SK-N-SH (cell line): ENCODE results near the gene SYT14. TPM values are rescaled to one million over a fixed set of nuclear protein-coding genes. Genes with fewer than 3 reads are reported as not detected.

Experiments used
- CTCF ChIA-PET: fragments of 300-600, 350-600 bp; formaldehyde crosslinking; extraction: SDS; loops from one replicate; lab custom pipeline; 2021; lab: Yijun Ruan, JAX
- POLR2A ChIA-PET: fragments of 350-600 bp; sonication (Branson Sonifier 250); formaldehyde crosslinking; extraction: SDS; loops from one replicate; lab custom pipeline; 2020; ENCODE audit warnings: antibody characterized with exemption, inconsistent platforms; lab: Yijun Ruan, JAX
- DNase-seq: peaks from one replicate; pipeline ENCODE4 v3.0.0; 2012
- H2AFZ ChIP-seq: fragments of 200-600 bp; sonication (generic); 2 replicates; pipeline ENCODE4 v1.8.1; 2016; ENCODE audit warnings: antibody characterized with exemption, mild to moderate bottlenecking, low read depth
- H3F3A ChIP-seq: fragments of 200-600 bp; sonication (generic); replicated peaks from 2 replicates; pipeline ENCODE3; 2016; ENCODE audit warnings: antibody characterized with exemption, mild to moderate bottlenecking; ENCODE audit not compliant: insufficient read depth
- H3K27ac ChIP-seq, 2 experiments: fragments of 200-500 bp in 1 of 2; fragments of 200-600 bp in 1 of 2; sonication (Bioruptor generic) in 1 of 2; sonication (generic), shearing (Covaris generic) in 1 of 2; 2 replicates each; pipeline versions ENCODE4 v1.5.1 to v1.6.1; 2014 to 2016; ENCODE audit warnings: low read depth in 2 of 2, inconsistent platforms in 1 of 2, low read length in 1 of 2, mild to moderate bottlenecking in 1 of 2, mixed read lengths in 1 of 2
- H3K27me3 ChIP-seq: fragments of 200-600 bp; sonication (generic), shearing (Covaris generic); 2 replicates; pipeline ENCODE4 v1.6.1; 2016; ENCODE audit warnings: mixed run types; ENCODE audit not compliant: insufficient read depth
- H3K36me3 ChIP-seq, 2 experiments: fragments of 200-500 bp in 1 of 2; fragments of 200-600 bp in 1 of 2; sonication (Bioruptor generic) in 1 of 2; sonication (generic) in 1 of 2; replicated peaks in 1 of 2; 2 replicates each; pipeline versions ENCODE3 to v1.5.1; 2014 to 2016; ENCODE audit warnings: low read length in 1 of 2, mild to moderate bottlenecking in 1 of 2; ENCODE audit not compliant: insufficient read depth in 2 of 2, control insufficient read depth in 1 of 2
- H3K4me1 ChIP-seq, 2 experiments: fragments of 200-500 bp in 1 of 2; fragments of 200-600 bp in 1 of 2; sonication (Bioruptor generic) in 1 of 2; sonication (generic), shearing (Covaris generic) in 1 of 2; 2 replicates each; pipeline versions ENCODE4 v1.5.1 to v1.6.1; 2014 to 2016; ENCODE audit warnings: low read depth in 1 of 2, low read length in 1 of 2, mixed run types in 1 of 2; ENCODE audit not compliant: insufficient read depth in 2 of 2, control insufficient read depth in 1 of 2
- H3K4me2 ChIP-seq: fragments of 200-600 bp; sonication (generic), shearing (Covaris generic); 2 replicates; pipeline ENCODE4 v1.6.1; 2017; ENCODE audit warnings: mixed run types
- H3K4me3 ChIP-seq, 2 experiments: fragments of 200-500 bp in 1 of 2; fragments of 200-600 bp in 1 of 2; sonication (Bioruptor generic) in 1 of 2; sonication (generic), shearing (Covaris generic) in 1 of 2; 2 replicates each; pipeline versions ENCODE4 v1.5.1 to v1.8.1; 2014 to 2016; ENCODE audit warnings: low read depth in 2 of 2, inconsistent platforms in 1 of 2, low read length in 1 of 2, mild to moderate bottlenecking in 1 of 2, mixed read lengths in 1 of 2, moderate library complexity in 1 of 2
- H3K79me2 ChIP-seq: fragments of 200-600 bp; sonication (generic); 2 replicates; pipeline ENCODE4 v1.8.1; 2017; ENCODE audit warnings: mild to moderate bottlenecking; ENCODE audit not compliant: insufficient read depth
- H3K9ac ChIP-seq: fragments of 200-600 bp; sonication (generic); 2 replicates; pipeline ENCODE4 v1.6.1; 2017; ENCODE audit warnings: mixed run types
- H3K9me2 ChIP-seq: fragments of 200-600 bp; sonication (generic); 2 replicates; pipeline ENCODE4 v1.6.1; 2017; ENCODE audit warnings: mixed run types
- H3K9me3 ChIP-seq: fragments of 200-600 bp; sonication (generic); 2 replicates; pipeline ENCODE4 v1.6.1; 2017; ENCODE audit warnings: mixed run types, mild to moderate bottlenecking, moderate library complexity
- H4K20me1 ChIP-seq: fragments of 200-600 bp; sonication (generic); 2 replicates; pipeline ENCODE4 v1.6.1; 2017; ENCODE audit warnings: mild to moderate bottlenecking, mixed run types; ENCODE audit not compliant: insufficient read depth
- ELF1 ChIP-seq: IDR thresholded peaks from 2 replicates; pipeline ENCODE4 v1.4.0; 2012
- FOSL2 ChIP-seq: IDR thresholded peaks from 2 replicates; pipeline ENCODE4 v1.4.0; 2012; ENCODE audit warnings: low read depth, mild to moderate bottlenecking, moderate library complexity, borderline replicate concordance
- GATA2 ChIP-seq: sonication (generic); formaldehyde crosslinking; IDR thresholded peaks from 2 replicates; pipeline ENCODE4 v1.5.0; 2020; ENCODE audit warnings: mild to moderate bottlenecking, missing genetic modification reagents
- IRF3 ChIP-seq: fragments of 150-350 bp; IDR thresholded peaks from 2 replicates; pipeline ENCODE4 v1.6.1; 2016; ENCODE audit warnings: mild to moderate bottlenecking, low read depth, low read length
- MAX ChIP-seq: IDR thresholded peaks from 2 replicates; pipeline ENCODE4 v1.4.0; 2012; ENCODE audit warnings: low read depth
- NFIC ChIP-seq: IDR thresholded peaks from 2 replicates; pipeline ENCODE4 v1.4.0; 2012; ENCODE audit warnings: borderline replicate concordance
- PBX3 ChIP-seq: IDR thresholded peaks from 2 replicates; pipeline ENCODE4; 2012
- POLR2AphosphoS5 ChIP-seq: IDR thresholded peaks from 2 replicates; pipeline ENCODE4 v1.6.1; 2012; ENCODE audit warnings: low read depth, low read length
- RAD21 ChIP-seq: IDR thresholded peaks from 2 replicates; pipeline ENCODE4 v1.6.1; 2012; ENCODE audit warnings: mild to moderate bottlenecking, low read length
- RCOR1 ChIP-seq: fragments of 150-350 bp; IDR thresholded peaks from 2 replicates; pipeline ENCODE4 v1.6.1; 2017; ENCODE audit warnings: antibody characterized with exemption, low read length
- REST ChIP-seq: IDR thresholded peaks from 2 replicates; pipeline ENCODE4 v1.6.1; 2012; ENCODE audit warnings: mild to moderate bottlenecking, low read depth, low read length, moderate library complexity
- TAF1 ChIP-seq: IDR thresholded peaks from 2 replicates; pipeline ENCODE4 v1.6.1; 2012; ENCODE audit warnings: low read depth, mild to moderate bottlenecking, low read length, moderate library complexity, borderline replicate concordance
- TCF12 ChIP-seq: IDR thresholded peaks from 2 replicates; pipeline ENCODE4 v1.4.0; 2012
- TEAD4 ChIP-seq: IDR thresholded peaks from 2 replicates; pipeline ENCODE4 v1.4.0; 2012; ENCODE audit warnings: mild to moderate bottlenecking, borderline replicate concordance; ENCODE audit not compliant: insufficient read depth
- USF2 ChIP-seq: fragments of 150-350 bp; IDR thresholded peaks from 2 replicates; pipeline ENCODE4 v1.6.1; 2017; ENCODE audit warnings: antibody characterized with exemption, low read length, low read depth, borderline replicate concordance
- YY1 ChIP-seq: IDR thresholded peaks from 2 replicates; pipeline ENCODE4 v1.4.0; 2012; ENCODE audit warnings: low read depth, mild to moderate bottlenecking
- WGBS: methylation state at CpG from one replicate; pipeline ENCODE4 v1.1.6; 2017; ENCODE audit warnings: low lambda C conversion rate; 5-methylcytosine and 5-hydroxymethylcytosine counted together
- polyA plus RNA-seq, 3 experiments: library from polyadenylated mRNA; depleted of rRNA; stranded (reverse); fragments of >200 nt; gene quantifications; 2 replicates each; pipeline ENCODE4 v1.2.3, GENCODE V29; 2012

The SYT14 gene
- polyA plus RNA-seq, 1 of the 3 experiments (the other 2 are of a cell fraction) = 1.2 TPM

GRCh38 chr1:210021145-210021860 is 83.3 kb downstream of the SYT14 start:
- peaks cover 19 to 24% of the 10 kb centered on the region in 2 experiments for H3K36me3 ChIP-seq
- no peak for TF ChIP-seq FOSL2
- no peak for TF ChIP-seq PBX3
- no peak for TF ChIP-seq ELF1
- no peak for TF ChIP-seq IRF3
- no peak for TF ChIP-seq USF2
- TF ChIP-seq TAF1 = no peak
- no peak for TF ChIP-seq POLR2AphosphoS5
- no peak for TF ChIP-seq NFIC
- no peak for TF ChIP-seq MAX
- TF ChIP-seq TCF12 = no peak
- TF ChIP-seq RAD21 = no peak
- no peak for TF ChIP-seq GATA2 (CRISPR knock-in tag)
- TF ChIP-seq RCOR1 = no peak
- TF ChIP-seq TEAD4 = no peak
- CTCF ChIA-PET = interaction anchor here (1.0 kb wide), 1 partner anchor 161 kb away, joined by 3 read pairs; no protein-coding TSS in a partner anchor
- no peak overlapping the region for H3K4me2 ChIP-seq
- 87% methylated on average over 4 of the region's 4 CpGs for WGBS
- no peak overlapping the region for H3K9ac ChIP-seq
- no peaks in the 10 kb centered on the region for H4K20me1 ChIP-seq
- H3K9me3 ChIP-seq = no peaks in the 10 kb centered on the region
- H3F3A ChIP-seq = peaks cover 10% of the 10 kb centered on the region
- H3K9me2 ChIP-seq = 0 out of 2 replicates have a peak, but pooled peaks cover 5% of the 10 kb centered on the region
- no peaks in the 10 kb centered on the region for H3K27me3 ChIP-seq
- no peak overlapping the region for H3K27ac ChIP-seq
- H2AFZ ChIP-seq = no peak overlapping the region
- DNase-seq = no peak
- POLR2A ChIA-PET = no interaction called here
- no peaks in the 10 kb centered on the region for H3K4me1 ChIP-seq
- no peaks in the 10 kb centered on the region for H3K79me2 ChIP-seq
- H3K4me3 ChIP-seq = no peak overlapping the region

GRCh38 chr1:210022044-210022443 is 84.0 kb downstream of the SYT14 start:
- Histone ChIP-seq H3K9me2 (0 out of 2 replicates have a peak, but pooled peaks cover 5% of the 10 kb centered on the region), H3K4me2 (no peak overlapping the region), H4K20me1 (no peaks in the 10 kb centered on the region), H3F3A (peaks cover 8% of the 10 kb centered on the region), H3K79me2 (no peaks in the 10 kb centered on the region), H3K27me3 (no peaks in the 10 kb centered on the region), H3K9ac (no peak overlapping the region)
- CTCF ChIA-PET = no interaction called here
- TF ChIP-seq PBX3 = no peak
- TF ChIP-seq REST = no peak
- TF ChIP-seq NFIC = 0 out of 2 replicates have a peak, but pooled peaks have one; percentile 18
- no peak for TF ChIP-seq RCOR1
- no peak for TF ChIP-seq YY1
- TF ChIP-seq, all 33 proteins: peak for 1
- POLR2A ChIA-PET = no interaction called here
- Histone ChIP-seq H3K36me3 (peaks cover 14 to 24% of the 10 kb centered on the region in 2 experiments), H3K4me1 (no peaks in the 10 kb centered on the region), H2AFZ (no peak overlapping the region), H3K4me3 (no peak overlapping the region), H3K27ac (no peak overlapping the region), H3K9me3 (no peaks in the 10 kb centered on the region)
- no peak for DNase-seq
